H1 (cell line): Measurements from ENCODE around the gene TMEM185B. TPM values are rescaled to one million over a fixed set of nuclear protein-coding genes. Genes with fewer than 3 reads are reported as not detected.

ENCODE experiments used
- BCL11A ChIP-seq, 2 experiments: IDR thresholded peaks; one replicate each; pipeline ENCODE4 v1.6.1; 2011; ENCODE audit warnings: low read depth in 2 of 2, low read length in 2 of 2, mild to moderate bottlenecking in 2 of 2
- CBX5 ChIP-seq: fragments of 300-800, 300-1000 bp; sonication (generic); IDR thresholded peaks from 2 replicates; pipeline ENCODE4 v1.7.1; 2016; ENCODE audit warnings: antibody characterized with exemption, low read length, low read depth
- polyA plus RNA-seq, 7 experiments: library from polyadenylated mRNA; depleted of rRNA in 3 of 7; stranded (reverse) in 5 of 7; unstranded in 2 of 7; fragments of >200 nt in 5 of 7; fragments of 200-250 nt in 2 of 7; gene quantifications; 1 replicate in 5 of 7; 2 replicates in 1 of 7; 4 replicates in 1 of 7; pipeline versions ENCODE4 v1.2.1 to v1.2.3, GENCODE V29; 2011 to 2013; ENCODE audit warnings: missing spikeins in 2 of 7, mixed read lengths in 2 of 7
- total RNA-seq: library from RNA; stranded (reverse); fragmentation: NEBNext Ultra II Directional; extraction: Animal tissue kit (Norgen Biotek cat#: 25700); gene quantifications from 2 replicates; pipeline ENCODE4 v1.2.1, GENCODE V29; 2021
- TF ChIP-seq, protein P1 (sequence below): IDR thresholded peaks from 2 replicates; pipeline ENCODE4 v1.6.1; 2011; ENCODE audit warnings: low read depth, mild to moderate bottlenecking, low read length; ENCODE audit not compliant: insufficient read depth

Gene TMEM185B
- total and polyA plus RNA-seq, 2 of the 8 experiments (the other 6 are each of a cell fraction or from before 2014, with no cell fraction given) = 13.5 to 14.0 TPM

GRCh38 chr2:120230515-120231471 is 7.6 kb upstream of the TMEM185B start (continued):
- no peak for TF ChIP-seq BCL11A (IDR thresholded peaks at IDR 0.05; ENCODE audit: low read depth in 2 of 2, low read length in 2 of 2)
- TF ChIP-seq CBX5 = no peak
- TF ChIP-seq, protein P1, sequence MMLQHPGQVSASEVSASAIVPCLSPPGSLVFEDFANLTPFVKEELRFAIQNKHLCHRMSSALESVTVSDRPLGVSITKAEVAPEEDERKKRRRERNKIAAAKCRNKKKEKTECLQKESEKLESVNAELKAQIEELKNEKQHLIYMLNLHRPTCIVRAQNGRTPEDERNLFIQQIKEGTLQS = no peak
- TF ChIP-seq, all 59 proteins: peak for 0
